Measurements from ENCODE around the gene MYO16.

The MYO16 gene

GRCh38 chr13:109255141-109255856, 625.9 kb downstream of the MYO16 start:
- no peak for TF ChIP-seq CTCF (IDR thresholded peaks at IDR 0.05; ENCODE audit: extremely low read depth, insufficient read depth, missing control alignments)
- in situ Hi-C loops (cut with MboI; ENCODE audit: low pct_unique_long_range_greater_than_20kb, low sequenced_read_pairs, unreplicated experiment), result no loop called here
- DNase-seq (ENCODE audit: low spot score), result no peak

DNA sequence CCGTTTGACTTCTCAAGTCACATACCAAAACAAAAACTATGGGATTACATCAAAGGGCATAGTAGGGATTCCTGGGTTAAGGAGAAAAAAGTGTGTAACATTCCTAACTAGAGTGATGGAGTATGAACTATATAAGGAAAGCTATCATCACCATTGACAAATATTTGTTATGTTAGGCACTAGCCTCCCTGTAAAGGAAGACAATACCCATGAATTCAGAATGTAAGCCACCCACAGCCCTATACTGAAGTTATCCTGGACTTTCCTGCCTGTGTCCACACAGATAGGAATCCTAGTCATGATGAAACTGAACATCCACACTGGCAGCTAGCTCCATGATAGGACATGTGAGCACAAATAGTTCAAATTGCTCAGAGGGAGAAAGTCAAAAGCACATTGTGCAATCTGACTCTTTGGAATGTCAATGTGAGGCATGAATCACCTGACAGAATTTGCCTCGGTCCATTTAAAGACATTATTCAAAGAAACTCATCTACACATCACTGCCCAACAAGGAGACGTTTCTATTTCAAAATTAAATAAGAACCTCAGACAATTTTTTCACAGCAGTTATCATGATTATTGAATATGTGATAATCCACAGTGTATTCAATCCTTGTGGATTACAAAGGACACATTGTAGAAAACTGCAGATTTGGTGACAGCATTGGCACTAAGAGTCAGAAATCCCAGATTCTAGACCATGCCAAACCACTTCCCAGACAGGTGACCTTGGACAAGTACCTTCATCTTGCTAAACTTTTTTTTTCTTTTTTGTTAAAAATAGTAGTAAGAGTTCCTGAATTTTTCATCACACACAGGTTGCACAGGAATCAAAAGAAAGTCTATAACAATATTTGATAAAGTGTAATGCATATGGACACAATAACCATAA, 627.7 kb downstream of the MYO16 start:
- in situ Hi-C loops (cut with MboI; ENCODE audit: low pct_unique_long_range_greater_than_20kb, low sequenced_read_pairs, unreplicated experiment), result no loop called here
- no peak for TF ChIP-seq CTCF (IDR thresholded peaks at IDR 0.05; ENCODE audit: extremely low read depth, insufficient read depth, missing control alignments)
- DNase-seq (ENCODE audit: low spot score), result no peak

Data from GM13977 (cell line).